Heart right ventricle (tissue), 16 donors: ENCODE measurements around the gene UTP11. TPM values are rescaled to one million over a fixed set of nuclear protein-coding genes. Genes with fewer than 3 reads are reported as not detected.

Source experiments
- ATAC-seq, 8 donors: fragments of 200-7000 bp; cut with Tn5 transposase; one replicate each; pipeline ENCODE4 v1.9.1; 2020; ENCODE audit warnings: mild to moderate bottlenecking in 8 of 8, moderate library complexity in 8 of 8, moderate number of reproducible peaks in 1 of 8
- DNase-seq, 2 donors: peaks; one replicate each; pipeline ENCODE4 v3.0.0-alpha.2; 2020
- H3K27ac ChIP-seq, 10 donors: fragments of 200-600 bp; sonication (generic) in 2 of 10; one replicate each; pipeline versions ENCODE4 v1.5.0 to v1.8.0; 2020 to 2022; ENCODE audit warnings: mild to moderate bottlenecking in 3 of 10
- H3K27me3 ChIP-seq, 7 donors: fragments of 200-600 bp; one replicate each; pipeline ENCODE4 v1.8.0; 2021 to 2022; ENCODE audit warnings: mild to moderate bottlenecking in 2 of 7
- H3K36me3 ChIP-seq, 9 donors: fragments of 200-600 bp; sonication (generic) in 1 of 9; one replicate each; pipeline versions ENCODE4 v1.5.0 to v1.8.0; 2020 to 2022; ENCODE audit warnings: mild to moderate bottlenecking in 2 of 9
- H3K4me1 ChIP-seq, 9 donors: fragments of 200-600 bp; sonication (generic) in 1 of 9; one replicate each; pipeline versions ENCODE4 v1.5.0 to v1.8.0; 2020 to 2022; ENCODE audit warnings: mild to moderate bottlenecking in 4 of 9
- H3K4me3 ChIP-seq, 10 donors: fragments of 200-600 bp; sonication (generic) in 2 of 10; one replicate each; pipeline versions ENCODE4 v1.5.0 to v1.8.0; 2020 to 2022; ENCODE audit warnings: mild to moderate bottlenecking in 7 of 10, moderate library complexity in 2 of 10
- H3K9me3 ChIP-seq, 11 donors: fragments of 200-600 bp in 10 of 11; sonication (generic) in 2 of 11; one replicate each; pipeline versions ENCODE4 v1.5.0 to v1.8.0; 2013 to 2022; ENCODE audit warnings: mild to moderate bottlenecking in 2 of 11, control low read depth in 1 of 11, moderate library complexity in 1 of 11
- WGBS, 2 donors: extraction: QIAGEN DNeasy Blood & Tissue Kit; methylation state at CpG; one replicate each; pipeline ENCODE4 v1.1.7; 2013; ENCODE audit warnings: inconsistent platforms in 1 of 2; 5-methylcytosine and 5-hydroxymethylcytosine counted together
- intact Hi-C, 10 donors: fragments of 100-400 bp; cut with DNase I; formaldehyde crosslinking; loops; one replicate each; pipeline versions ENCODE4 v1.11.1 to v1.14.2; 2022
- polyA plus RNA-seq, 2 donors: library from polyadenylated mRNA; stranded (reverse); fragments of 200-250 nt; gene quantifications; one replicate each; pipeline ENCODE4 v1.2.3, GENCODE V29; 2013
- total RNA-seq, 10 donors: library from RNA; stranded (reverse); fragmentation: NEBNext Ultra II Directional in 3 of 10; extraction: Animal tissue kit (Norgen Biotek cat#: 25700) in 3 of 10; gene quantifications; one replicate each; pipeline versions ENCODE4 v1.2.1 to v1.2.4, GENCODE V29; 2021 to 2023
- TF ChIP-seq, protein P1 (sequence below), 9 donors: fragments of 200-600 bp; sonication (generic) in 2 of 9; IDR thresholded peaks; one replicate each; pipeline versions ENCODE4 v1.5.0 to v1.8.0; 2021 to 2022; ENCODE audit warnings: antibody characterized with exemption in 9 of 9, mild to moderate bottlenecking in 5 of 9, moderate library complexity in 1 of 9
- donor health status: Arrhythmogenic right ventricular cardiomyopathy.
- donor health status: ischemic (EF 13 %, LVEDD 7.1; RV severe dilation, severe dysfunction).
- donor health status: healthy with polysubstance abuse.
- donor health status: DM: no; HTN: yes; CAD: no.
- donor health status: DM: no; HTN: no; CAD: no.
- donor health status: ischemic (EF 25% LVEDD 6.9; RV normal size, moderate dysfunction).
- donor health status: ischemic (EF 25% LVEDD 5.7; RV mildly dilated, moderate dysfunction).
- donor health status: healthy.
- donor health status: DM: yes; HTN: yes; CAD: no.
- donor health status: Ischemic cardiomyopathy.
- donor health status: ischemic (EF 35%, LVEDD 5.7; RV mildly dilated, moderate dysfunction).
- donor health status: nonischemic (EF 11% LVEDD 7.7; RV severe dilation, severe dysfunction).
- donor health status: DM: yes; HTN: yes; CAD: no.
- donor health status: PGD.
- donor health status: ischemic (EF 29% LVEDD 5.4; RV normal size, mild dysfunction).
- donor health status: nonischemic (EF 23%, LVEDD 6.1; RV moderate dilation, normal function).

The UTP11 gene
- total and polyA plus RNA-seq, 12 donors = 22.9 to 59.8 (median 35.8) TPM

DNA sequence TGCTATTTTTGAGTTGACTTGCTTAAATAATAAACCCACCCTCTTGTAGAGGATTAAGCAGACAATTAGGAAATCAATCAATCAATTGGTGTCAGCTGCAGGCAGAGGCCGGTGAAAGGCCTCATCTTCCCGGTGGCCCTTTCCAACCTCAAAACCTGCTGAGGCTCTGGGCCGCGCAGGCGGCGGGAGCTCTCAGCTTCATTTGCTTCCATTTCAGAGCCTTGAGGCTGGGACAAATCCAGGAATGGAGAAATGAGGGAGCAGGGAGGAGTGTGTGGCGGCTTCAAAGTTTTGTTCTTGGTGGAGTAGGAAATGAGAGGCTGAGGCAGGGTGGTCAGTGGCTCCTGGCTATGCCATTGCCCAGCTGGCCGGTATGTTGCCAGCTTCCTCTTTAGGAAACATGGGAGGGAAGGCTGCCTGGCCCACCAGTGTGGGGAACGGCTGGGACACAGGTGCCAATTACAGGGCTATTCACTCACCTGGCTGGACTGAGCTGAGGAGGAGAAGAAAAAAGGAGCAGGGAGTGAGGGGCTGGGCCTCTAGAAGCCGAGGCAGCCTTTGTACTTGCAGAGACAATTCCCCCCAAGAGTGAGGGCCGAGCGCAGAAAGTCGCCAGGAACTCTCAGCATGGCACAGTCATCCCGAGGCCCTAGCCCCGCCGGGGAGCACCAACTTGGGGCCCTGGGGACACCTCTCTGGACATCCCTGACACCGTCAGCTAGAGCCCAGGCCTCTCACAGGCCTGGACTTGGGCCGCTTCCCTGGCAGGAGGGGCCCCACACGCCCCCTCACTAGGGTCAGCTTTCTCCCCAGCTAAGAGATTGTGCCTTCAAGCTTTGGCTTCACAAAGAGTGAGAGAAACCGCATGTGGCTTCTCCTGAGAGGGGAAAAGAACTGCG lies 29.7 kb downstream of the UTP11 start:
- no peaks in the 10 kb centered on the region for H3K9me3 ChIP-seq
- no peak overlapping the region for H3K4me3 ChIP-seq
- H3K36me3 ChIP-seq = no peaks in the 10 kb centered on the region
- intact Hi-C loops = loop anchor here in 6 of 10 donors (5.0 to 10.0 kb wide), 4 partner anchors 543 to 793 kb away; no protein-coding TSS in a partner anchor
- DNase-seq (no peak), ATAC-seq (no peak)
- TF ChIP-seq, protein P1, sequence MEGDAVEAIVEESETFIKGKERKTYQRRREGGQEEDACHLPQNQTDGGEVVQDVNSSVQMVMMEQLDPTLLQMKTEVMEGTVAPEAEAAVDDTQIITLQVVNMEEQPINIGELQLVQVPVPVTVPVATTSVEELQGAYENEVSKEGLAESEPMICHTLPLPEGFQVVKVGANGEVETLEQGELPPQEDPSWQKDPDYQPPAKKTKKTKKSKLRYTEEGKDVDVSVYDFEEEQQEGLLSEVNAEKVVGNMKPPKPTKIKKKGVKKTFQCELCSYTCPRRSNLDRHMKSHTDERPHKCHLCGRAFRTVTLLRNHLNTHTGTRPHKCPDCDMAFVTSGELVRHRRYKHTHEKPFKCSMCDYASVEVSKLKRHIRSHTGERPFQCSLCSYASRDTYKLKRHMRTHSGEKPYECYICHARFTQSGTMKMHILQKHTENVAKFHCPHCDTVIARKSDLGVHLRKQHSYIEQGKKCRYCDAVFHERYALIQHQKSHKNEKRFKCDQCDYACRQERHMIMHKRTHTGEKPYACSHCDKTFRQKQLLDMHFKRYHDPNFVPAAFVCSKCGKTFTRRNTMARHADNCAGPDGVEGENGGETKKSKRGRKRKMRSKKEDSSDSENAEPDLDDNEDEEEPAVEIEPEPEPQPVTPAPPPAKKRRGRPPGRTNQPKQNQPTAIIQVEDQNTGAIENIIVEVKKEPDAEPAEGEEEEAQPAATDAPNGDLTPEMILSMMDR (IDR thresholded peaks at IDR 0.05) = no peak
- WGBS, 2 donors = 77 to 81% methylated on average over 21 of the region's 21 CpGs
- peaks cover 9 to 20% (median 17%) of the 10 kb centered on the region in 9 donors for H3K4me1 ChIP-seq
- no peak overlapping the region for H3K27ac ChIP-seq
- peaks cover 33 to 70% (median 66%) of the 10 kb centered on the region in 7 donors for H3K27me3 ChIP-seq

DNA sequence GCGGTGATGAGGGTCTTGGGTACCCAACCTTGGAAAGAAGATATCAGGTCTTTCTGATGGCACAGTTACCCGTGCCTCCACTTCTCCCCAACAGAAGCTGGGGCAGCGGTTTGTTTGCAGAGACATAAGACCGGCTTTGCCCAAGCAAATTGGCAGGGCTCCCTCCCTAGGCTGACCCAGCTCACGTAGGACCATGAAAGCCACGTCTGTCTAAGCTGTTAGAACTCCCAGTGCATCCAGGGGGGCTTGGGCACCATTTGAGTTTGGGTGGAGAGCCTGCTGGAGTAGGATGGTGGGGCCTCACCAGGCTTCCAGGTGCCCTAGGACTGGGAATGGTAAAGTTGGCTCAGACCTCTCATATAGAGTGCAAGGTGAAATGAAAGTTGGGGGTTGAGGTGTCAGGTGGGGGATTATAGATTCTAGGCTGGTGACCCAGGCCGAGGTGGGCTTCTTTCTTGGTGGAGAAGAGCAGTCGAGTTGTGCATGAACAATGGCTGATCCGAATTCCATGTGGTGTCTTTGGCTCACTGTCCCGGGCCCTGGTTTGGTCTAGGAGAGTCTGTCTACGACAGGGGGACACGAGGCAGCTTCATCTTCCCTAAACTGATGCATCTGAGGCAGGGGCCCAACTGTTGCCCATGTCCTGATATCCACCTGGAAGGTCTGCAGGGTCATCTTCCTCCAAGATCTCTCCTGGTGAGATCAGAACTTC lies 30.7 kb downstream of the UTP11 start:
- Histone ChIP-seq H3K36me3 (no peaks in the 10 kb centered on the region), H3K9me3 (no peaks in the 10 kb centered on the region), H3K4me3 (no peak overlapping the region), H3K27me3 (peaks cover 33 to 79% (median 69%) of the 10 kb centered on the region in 7 donors), H3K27ac (no peak overlapping the region), H3K4me1 (peaks cover 9 to 26% (median 23%) of the 10 kb centered on the region in 9 donors)
- TF ChIP-seq, protein P1 (IDR thresholded peaks at IDR 0.05) = no peak
- 85 to 87% methylated on average over 12 of the region's 12 CpGs for WGBS, 2 donors
- DNase-seq (no peak), ATAC-seq (no peak)
- intact Hi-C loops = loop anchor here in 6 of 10 donors (5.0 to 10.0 kb wide), 4 partner anchors 542 to 792 kb away; no protein-coding TSS in a partner anchor

DNA sequence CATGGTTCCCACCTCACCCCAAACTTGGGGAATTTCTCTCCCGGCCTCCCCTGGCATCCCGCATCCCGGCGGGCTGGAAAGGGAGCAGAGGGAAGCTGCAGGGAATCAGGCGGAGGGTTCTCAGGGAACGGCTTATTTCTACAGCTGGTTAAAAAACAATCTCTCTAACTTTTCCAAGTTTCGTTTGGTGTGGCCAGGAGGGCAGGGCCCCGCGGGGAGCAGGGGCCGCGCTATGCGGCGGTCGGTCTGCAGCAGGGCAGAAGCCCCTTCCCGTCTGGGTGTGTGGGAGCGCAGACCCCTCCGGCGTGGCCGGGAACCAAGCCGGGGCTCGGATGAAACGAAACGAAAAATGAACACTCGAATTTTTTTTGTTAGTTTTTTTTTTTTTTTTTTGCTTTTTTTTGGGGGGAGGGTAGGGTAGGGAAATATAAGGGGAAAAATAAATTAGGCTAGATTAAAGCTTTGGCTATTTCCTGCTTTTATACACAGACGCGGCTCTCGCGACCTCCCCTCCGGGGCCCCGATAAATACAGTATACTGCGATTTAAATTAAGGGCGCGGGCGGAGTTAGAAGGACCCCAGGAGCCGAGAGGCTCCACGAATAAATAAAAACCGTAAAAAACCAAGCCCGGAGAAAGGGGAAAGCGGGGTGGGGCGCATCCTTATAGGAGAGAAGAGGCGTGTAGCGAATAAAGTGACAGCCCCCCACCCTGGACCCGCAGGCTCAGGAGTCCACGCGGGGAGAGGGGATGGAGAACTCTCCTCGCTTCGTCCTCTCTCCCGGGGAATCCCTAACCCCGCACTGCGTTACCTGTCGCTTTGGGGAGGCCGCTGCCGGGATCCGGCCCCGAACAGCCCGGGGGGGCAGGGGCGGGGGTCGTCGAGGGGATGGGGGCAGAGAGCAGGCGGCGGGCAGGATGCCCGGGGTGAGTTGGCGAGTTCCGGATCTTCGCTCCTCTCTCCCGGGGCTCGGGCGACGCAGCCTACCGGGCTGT lies 32.0 kb downstream of the UTP11 start:
- 5 to 6% methylated on average over 69 to 70 of the region's 70 CpGs for WGBS, 2 donors
- no peak for DNase-seq
- Histone ChIP-seq H3K27ac (no peak overlapping the region), H3K4me1 (peaks cover 9 to 26% (median 23%) of the 10 kb centered on the region in 9 donors), H3K9me3 (no peaks in the 10 kb centered on the region), H3K27me3 (peaks cover 33 to 82% (median 75%) of the 10 kb centered on the region in 7 donors), H3K36me3 (no peaks in the 10 kb centered on the region), H3K4me3 (peak overlapping the region in 5 of 10 donors; percentile 5 to 37 (median 20))
- no peak for ATAC-seq
- TF ChIP-seq, protein P1 (IDR thresholded peaks at IDR 0.05) = no peak
- intact Hi-C loops = loop anchor here in 6 of 10 donors (5.0 to 10.0 kb wide), 6 partner anchors 93 to 1262 kb away; no protein-coding TSS in a partner anchor
